ENCODE results near the gene SRC. TPM values are rescaled to one million over a fixed set of nuclear protein-coding genes. Genes with fewer than 3 reads are reported as not detected.

SRC gene
- total and polyA plus RNA-seq, 2 donors (not counting 3 experiments of a cell fraction or from before 2014, with no cell fraction given), result 22.6 to 29.4 TPM

GRCh38 chr20:37326666-37327065 lies 19.3 kb upstream of the SRC start:
- H2AFZ ChIP-seq (ENCODE audit: low read depth, low read length), result no peak overlapping the region
- CTCF ChIA-PET, result interaction anchor here (0.6 to 1.9 kb wide), 4 partner anchors 13 to 639 kb away, joined by 3 to 7 read pairs (median 4); no protein-coding TSS in a partner anchor
- no peak overlapping the region for H3K4me3 ChIP-seq (replicated peaks in 1 of 3; ENCODE audit: insufficient read depth in 1 of 3, low read depth in 1 of 3, low read length in 3 of 3)
- no peaks in the 10 kb centered on the region for H3K79me2 ChIP-seq (ENCODE audit: control insufficient read depth, insufficient read depth, low read length)
- no peaks in the 10 kb centered on the region for H3K36me3 ChIP-seq (ENCODE audit: control insufficient read depth in 2 of 2, extremely low read depth in 1 of 2, insufficient read depth in 2 of 2, low read length in 2 of 2)
- FAIRE-seq (no peak), DNase-seq (ENCODE audit: low read depth, low spot score) (no peak)
- TF ChIP-seq JUN (IDR thresholded peaks at IDR 0.05; ENCODE audit: borderline replicate concordance, insufficient read depth, insufficient read length, low read depth) (no peak), CTCF (IDR thresholded peaks at IDR 0.05; ENCODE audit: extremely low read depth in 1 of 2, insufficient read depth in 1 of 2, low read depth in 1 of 2, low read length in 2 of 2) (no peak), FOS (IDR thresholded peaks at IDR 0.05; ENCODE audit: borderline replicate concordance, insufficient read depth, low read length) (no peak), EZH2 (IDR thresholded peaks at IDR 0.05; ENCODE audit: borderline replicate concordance, low read depth, low read length, severe bottlenecking) (no peak), MYC (IDR thresholded peaks at IDR 0.05; ENCODE audit: low read depth, low read length) (no peak), POLR2A (IDR thresholded peaks at IDR 0.05; ENCODE audit: low read depth, low read length) (no peak), GATA2 (IDR thresholded peaks at IDR 0.05; ENCODE audit: insufficient read depth, insufficient read length, low read depth, low read length) (no peak), POLR2AphosphoS5 (IDR thresholded peaks at IDR 0.05; ENCODE audit: insufficient read depth, low read depth, low read length) (no peak)
- TF ChIP-seq, protein P1, sequence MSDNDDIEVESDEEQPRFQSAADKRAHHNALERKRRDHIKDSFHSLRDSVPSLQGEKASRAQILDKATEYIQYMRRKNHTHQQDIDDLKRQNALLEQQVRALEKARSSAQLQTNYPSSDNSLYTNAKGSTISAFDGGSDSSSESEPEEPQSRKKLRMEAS (IDR thresholded peaks at IDR 0.05; ENCODE audit: insufficient read depth, insufficient read length), result no peak
- no peaks in the 10 kb centered on the region for H3K4me1 ChIP-seq (ENCODE audit: control insufficient read depth, extremely low read depth, insufficient read depth, low read length)
- H3K27me3 ChIP-seq (ENCODE audit: control insufficient read depth in 2 of 2, insufficient read depth in 2 of 2, low read length in 2 of 2), result no peaks in the 10 kb centered on the region
- no peaks in the 10 kb centered on the region for H3K9me3 ChIP-seq (replicated peaks; ENCODE audit: control insufficient read depth, insufficient read depth, low read length)
- H4K20me1 ChIP-seq (replicated peaks; ENCODE audit: control insufficient read depth, extremely low read depth, insufficient read depth, low read length), result no peaks in the 10 kb centered on the region
- H3K27ac ChIP-seq (ENCODE audit: insufficient read depth, low read depth, low read length), result no peak overlapping the region
- no TSS peak for BruUV-seq (replicated peaks)
- no peak overlapping the region for H3K4me2 ChIP-seq (ENCODE audit: insufficient read depth, low read length)
- no peak overlapping the region for H3K9ac ChIP-seq (replicated peaks; ENCODE audit: extremely low read depth, insufficient read depth, low read length)
- POLR2A ChIA-PET, result interaction anchor here (0.7 kb wide), 1 partner anchor 14 kb away, joined by 5 read pairs; no protein-coding TSS in a partner anchor
- dilution Hi-C loops (cut with MboI; ENCODE audit: extremely low pct_ligation_motif_present, low sequenced_read_pairs), result no loop called here
- no peaks in the 10 kb centered on the region for H3K9me1 ChIP-seq (replicated peaks; ENCODE audit: control insufficient read depth, extremely low read depth, insufficient read depth, low read length)
- intact Hi-C loops (cut with micrococcal nuclease), result no loop called here

Data from endothelial cell of umbilical vein (primary cell).